Right lobe of liver (tissue), 6 donors: Measurements from ENCODE around the gene CACNA1C. TPM values are rescaled to one million over a fixed set of nuclear protein-coding genes. Genes with fewer than 3 reads are reported as not detected.

Experiments
- ATAC-seq, 4 donors: fragments of 200-7000 bp; cut with Tn5 transposase; one replicate each; pipeline ENCODE4 v1.9.1; 2020; ENCODE audit warnings: mild to moderate bottlenecking in 4 of 4, moderate library complexity in 4 of 4
- DNase-seq, 3 donors: peaks; one replicate each; pipeline ENCODE4 v3.0.0-alpha.2; 2020
- H3K27ac ChIP-seq, 3 donors: fragments of 200-600 bp; one replicate each; pipeline ENCODE4 v1.8.0; 2022
- H3K27me3 ChIP-seq, 2 donors: fragments of 200-600 bp; one replicate each; pipeline ENCODE4 v1.8.0; 2022
- H3K36me3 ChIP-seq, 4 donors: fragments of 200-600 bp; sonication (generic) in 1 of 4; one replicate each; pipeline versions ENCODE4 v1.5.1 to v1.8.0; 2017 to 2022; ENCODE audit warnings: control low read depth in 1 of 4
- H3K4me1 ChIP-seq, 4 donors: fragments of 200-600 bp; sonication (generic) in 1 of 4; one replicate each; pipeline versions ENCODE4 v1.5.1 to v1.8.0; 2017 to 2022; ENCODE audit warnings: control low read depth in 1 of 4
- H3K4me3 ChIP-seq, 3 donors: fragments of 200-600 bp; one replicate each; pipeline ENCODE4 v1.8.0; 2022
- H3K9me3 ChIP-seq, 4 donors: fragments of 200-600 bp; sonication (generic) in 1 of 4; one replicate each; pipeline versions ENCODE4 v1.5.1 to v1.8.0; 2017 to 2022; ENCODE audit warnings: control low read depth in 1 of 4
- POLR2A ChIP-seq: fragments of 450-650 bp; IDR thresholded peaks from one replicate; pipeline ENCODE4 v1.6.1; 2017; ENCODE audit warnings: antibody characterized with exemption, mild to moderate bottlenecking
- WGBS: methylation state at CpG from one replicate; pipeline ENCODE4 v1.1.6; 2018; ENCODE audit warnings: low coverage, low lambda C conversion rate; ENCODE audit not compliant: insufficient coverage; ENCODE audit errors: missing lambda C conversion rate; 5-methylcytosine and 5-hydroxymethylcytosine counted together
- intact Hi-C, 2 donors: fragments of 100-400 bp; cut with DNase I; formaldehyde crosslinking; loops; one replicate each; pipeline versions ENCODE4 v1.11.2 to v1.14.1; 2022
- total RNA-seq, 6 experiments: library from RNA; depleted of rRNA in 2 of 6; stranded (reverse); fragments of >200 nt in 2 of 6; fragmentation: NEBNext Ultra II Directional in 3 of 6; extraction: Animal tissue kit (Norgen Biotek cat#: 25700) in 3 of 6; gene quantifications; one replicate each; pipeline versions ENCODE4 v1.1.0 to v1.2.4, GENCODE V29; 2016 to 2023
- TF ChIP-seq, protein P1 (sequence below), 4 donors: fragments of 200-600 bp in 3 of 4; fragments of 450-650 bp in 1 of 4; IDR thresholded peaks; one replicate each; pipeline versions ENCODE4 v1.5.1 to v1.8.0; 2016 to 2022; ENCODE audit warnings: antibody characterized with exemption in 4 of 4, mild to moderate bottlenecking in 2 of 4
- donor health status: DM: no; HTN: yes; CAD: no.
- donor health status: DM: no; HTN: no; CAD: no.
- donor health status: DM: no; HTN: no; CAD: no.
- donor health status: DM: no; HTN: yes; CAD: no.
- donor health status: DM: no; HTN: yes; CAD: no.

The CACNA1C gene
- total RNA-seq, 6 experiments from 2014 or later, result 0.18 to 1.0 (median 0.57) TPM

DNA sequence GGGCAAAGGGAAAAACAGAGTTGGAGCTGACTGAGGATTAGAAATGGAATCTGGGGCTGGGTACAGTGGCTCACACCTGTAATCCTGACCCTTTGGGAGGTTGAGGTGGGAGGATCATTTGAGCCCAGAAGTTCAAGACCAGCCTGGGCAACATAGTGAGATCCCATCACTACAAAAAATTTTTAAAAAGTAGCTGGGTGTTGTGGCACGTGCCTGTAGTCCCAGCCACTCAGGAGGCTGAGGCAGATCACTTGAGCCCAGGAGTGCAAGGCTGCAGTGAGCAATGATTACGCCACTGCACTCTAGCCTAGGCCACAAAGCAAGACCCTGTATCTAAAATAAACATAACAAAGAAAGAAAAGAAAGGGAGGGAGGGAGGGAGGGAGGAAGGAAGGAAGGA lies 33.7 kb upstream of the CACNA1C start:
- Histone ChIP-seq H3K4me3 (no peak overlapping the region), H3K9me3 (no peaks in the 10 kb centered on the region), H3K27ac (no peak overlapping the region), H3K36me3 (no peaks in the 10 kb centered on the region), H3K4me1 (peaks cover 0 to 1% (median 0%) of the 10 kb centered on the region in 4 donors), H3K27me3 (no peaks in the 10 kb centered on the region)
- TF ChIP-seq POLR2A, result no peak
- TF ChIP-seq, protein P1, sequence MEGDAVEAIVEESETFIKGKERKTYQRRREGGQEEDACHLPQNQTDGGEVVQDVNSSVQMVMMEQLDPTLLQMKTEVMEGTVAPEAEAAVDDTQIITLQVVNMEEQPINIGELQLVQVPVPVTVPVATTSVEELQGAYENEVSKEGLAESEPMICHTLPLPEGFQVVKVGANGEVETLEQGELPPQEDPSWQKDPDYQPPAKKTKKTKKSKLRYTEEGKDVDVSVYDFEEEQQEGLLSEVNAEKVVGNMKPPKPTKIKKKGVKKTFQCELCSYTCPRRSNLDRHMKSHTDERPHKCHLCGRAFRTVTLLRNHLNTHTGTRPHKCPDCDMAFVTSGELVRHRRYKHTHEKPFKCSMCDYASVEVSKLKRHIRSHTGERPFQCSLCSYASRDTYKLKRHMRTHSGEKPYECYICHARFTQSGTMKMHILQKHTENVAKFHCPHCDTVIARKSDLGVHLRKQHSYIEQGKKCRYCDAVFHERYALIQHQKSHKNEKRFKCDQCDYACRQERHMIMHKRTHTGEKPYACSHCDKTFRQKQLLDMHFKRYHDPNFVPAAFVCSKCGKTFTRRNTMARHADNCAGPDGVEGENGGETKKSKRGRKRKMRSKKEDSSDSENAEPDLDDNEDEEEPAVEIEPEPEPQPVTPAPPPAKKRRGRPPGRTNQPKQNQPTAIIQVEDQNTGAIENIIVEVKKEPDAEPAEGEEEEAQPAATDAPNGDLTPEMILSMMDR (IDR thresholded peaks at IDR 0.05), result no peak
- intact Hi-C loops, result no loop called here
- ATAC-seq (no peak), DNase-seq (no peak)
- WGBS, result 74% methylated on average over 2 of the region's 2 CpGs

DNA sequence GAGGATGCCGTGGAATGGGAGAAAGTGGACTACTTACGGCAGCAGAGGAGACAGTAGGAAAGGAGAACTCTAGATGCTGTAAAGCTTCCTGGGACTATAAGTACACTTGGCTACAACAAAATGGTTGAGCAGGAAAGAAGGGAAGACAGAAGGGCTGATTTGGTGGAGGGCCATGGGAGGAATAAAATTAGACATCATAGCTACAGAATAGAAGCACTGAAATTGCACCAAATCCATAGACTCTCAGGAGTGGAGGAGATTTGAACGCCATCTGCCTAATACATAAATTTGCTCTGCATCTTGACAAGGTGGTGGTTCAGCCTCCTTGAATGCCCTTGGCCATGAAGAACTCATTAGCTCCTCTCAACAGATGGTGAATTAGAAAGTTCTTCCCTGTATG lies 32.3 kb upstream of the CACNA1C start:
- WGBS, result 89% methylated on average over 3 of the region's 3 CpGs
- Histone ChIP-seq H3K9me3 (no peaks in the 10 kb centered on the region), H3K36me3 (no peaks in the 10 kb centered on the region), H3K4me3 (no peak overlapping the region), H3K27me3 (no peaks in the 10 kb centered on the region), H3K27ac (no peak overlapping the region), H3K4me1 (no peaks in the 10 kb centered on the region)
- TF ChIP-seq POLR2A, result no peak
- TF ChIP-seq, protein P1 (IDR thresholded peaks at IDR 0.05), result no peak
- no peak for ATAC-seq
- no peak for DNase-seq
- intact Hi-C loops, result no loop called here

DNA sequence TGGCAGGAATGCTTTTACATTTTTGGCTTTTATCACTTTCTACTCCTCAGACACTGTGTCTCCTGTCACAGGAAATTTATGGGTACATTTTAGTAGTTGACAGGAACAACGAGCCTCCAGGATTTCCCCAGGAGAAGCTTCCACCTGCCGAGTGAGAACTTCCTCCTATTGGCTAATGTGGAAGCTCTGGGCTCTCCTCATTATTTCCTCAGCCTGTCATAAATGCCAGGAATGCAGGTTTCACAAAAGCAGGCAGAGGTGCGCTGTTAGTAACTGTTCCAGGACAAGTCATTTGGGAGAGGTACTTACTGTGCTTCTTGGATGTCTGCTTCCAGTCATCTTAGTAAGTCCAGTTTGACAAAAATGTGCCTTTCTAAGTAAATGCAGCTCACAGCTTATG lies 29.4 kb upstream of the CACNA1C start:
- Histone ChIP-seq H3K36me3 (no peaks in the 10 kb centered on the region), H3K27ac (no peak overlapping the region), H3K27me3 (no peaks in the 10 kb centered on the region), H3K4me1 (no peaks in the 10 kb centered on the region), H3K4me3 (no peak overlapping the region), H3K9me3 (no peaks in the 10 kb centered on the region)
- WGBS, result 67% methylated on average over 3 of the region's 3 CpGs
- ATAC-seq (no peak), DNase-seq (no peak)
- TF ChIP-seq, protein P1 (IDR thresholded peaks at IDR 0.05), result no peak
- TF ChIP-seq POLR2A, result no peak
- intact Hi-C loops, result no loop called here

DNA sequence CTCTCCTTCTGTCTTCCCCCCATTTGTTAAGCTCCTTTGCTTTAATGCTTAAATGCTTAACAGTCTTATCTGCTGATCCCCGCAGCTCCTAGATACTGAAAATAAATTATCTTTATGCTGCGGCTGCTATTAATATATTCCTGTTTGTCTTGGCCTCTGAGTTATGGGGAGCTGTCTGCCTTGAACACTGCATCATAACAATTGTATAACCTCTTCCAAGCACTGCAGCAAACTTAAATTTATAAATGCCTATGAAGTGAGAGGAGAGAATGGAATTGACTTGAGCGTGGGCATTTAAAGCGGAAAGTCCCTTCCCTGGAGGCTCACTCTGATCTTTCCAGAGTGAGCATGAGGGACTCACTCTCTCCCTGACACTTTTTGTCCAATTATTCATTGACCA lies 25.4 kb upstream of the CACNA1C start:
- Histone ChIP-seq H3K27ac (no peak overlapping the region), H3K4me3 (no peak overlapping the region), H3K36me3 (no peaks in the 10 kb centered on the region), H3K4me1 (no peaks in the 10 kb centered on the region), H3K9me3 (no peaks in the 10 kb centered on the region), H3K27me3 (no peaks in the 10 kb centered on the region)
- no peak for TF ChIP-seq POLR2A
- TF ChIP-seq, protein P1 (IDR thresholded peaks at IDR 0.05), result no peak
- no peak for DNase-seq
- no peak for ATAC-seq
- intact Hi-C loops, result no loop called here
- 71% methylated on average over 4 of the region's 4 CpGs for WGBS

DNA sequence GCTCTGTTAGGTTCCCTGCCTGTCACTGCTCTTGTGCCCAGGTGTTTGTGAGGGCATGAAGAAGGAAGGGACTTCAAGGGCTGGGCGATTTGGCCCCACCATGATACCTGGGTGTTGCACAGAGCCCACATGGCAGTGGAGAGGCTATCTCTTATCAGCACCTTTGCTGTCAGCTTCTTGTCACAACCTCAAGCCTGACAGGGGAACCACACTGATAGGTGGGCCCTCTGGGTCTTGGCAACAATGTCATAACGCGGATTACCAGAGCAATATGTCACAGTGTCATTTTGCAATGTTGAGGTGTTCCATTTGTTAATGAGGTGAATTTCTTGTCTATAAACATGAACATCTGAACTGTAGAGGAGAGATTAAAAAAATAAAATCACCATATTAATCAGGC lies 22.9 kb upstream of the CACNA1C start:
- Histone ChIP-seq H3K27me3 (no peaks in the 10 kb centered on the region), H3K36me3 (no peaks in the 10 kb centered on the region), H3K4me1 (no peaks in the 10 kb centered on the region), H3K4me3 (no peak overlapping the region), H3K27ac (no peak overlapping the region), H3K9me3 (no peaks in the 10 kb centered on the region)
- intact Hi-C loops, result loop anchor here (10.0 kb wide), 2 partner anchors 225 to 235 kb away; no protein-coding TSS in a partner anchor
- no peak for TF ChIP-seq POLR2A
- TF ChIP-seq, protein P1 (IDR thresholded peaks at IDR 0.05), result no peak
- WGBS, result 69% methylated on average over 3 of the region's 3 CpGs
- no peak for DNase-seq
- ATAC-seq, result no peak
